Esophagus muscularis mucosa (tissue), 4 donors: Measurements from ENCODE around the gene PTPRD. TPM values are rescaled to one million over a fixed set of nuclear protein-coding genes. Genes with fewer than 3 reads are reported as not detected.
A peak's percentile ranks its signal among the peaks of the same experiment; 100 is the strongest.

ENCODE experiments used
- DNase-seq: peaks from one replicate; pipeline ENCODE4 v3.0.0-alpha.2; 2017; ENCODE audit errors: extremely low spot score
- H3K27ac ChIP-seq, 4 donors: fragments of 200-600 bp; sonication (generic); replicated peaks in 1 of 4; 1 replicate in 3 of 4; 2 replicates in 1 of 4; pipeline ENCODE4 v1.5.1; 2016 to 2019; ENCODE audit warnings: mild to moderate bottlenecking in 1 of 4
- H3K27me3 ChIP-seq, 4 donors: fragments of 200-600 bp; sonication (generic); one replicate each; pipeline versions ENCODE4 v1.5.1 to v1.6.0; 2016 to 2019
- H3K36me3 ChIP-seq, 4 donors: fragments of 200-600 bp; sonication (generic); one replicate each; pipeline ENCODE4 v1.5.1; 2016 to 2019
- H3K4me1 ChIP-seq, 4 donors: fragments of 200-600 bp; sonication (generic); one replicate each; pipeline ENCODE4 v1.5.1; 2016 to 2019
- H3K4me3 ChIP-seq, 4 donors: fragments of 200-600 bp; sonication (generic); 1 replicate in 2 of 4; 2 replicates in 2 of 4; pipeline ENCODE4 v1.5.1; 2016 to 2019; ENCODE audit warnings: mild to moderate bottlenecking in 4 of 4, moderate library complexity in 1 of 4
- H3K9me3 ChIP-seq, 4 donors: fragments of 200-600 bp; sonication (generic); 1 replicate in 3 of 4; 2 replicates in 1 of 4; pipeline ENCODE4 v1.5.1; 2016 to 2019
- EP300 ChIP-seq: sonication (generic); formaldehyde crosslinking; IDR thresholded peaks from one replicate; pipeline ENCODE4 v1.6.1; 2017; ENCODE audit warnings: antibody characterized with exemption
- POLR2A ChIP-seq: fragments of 450-650 bp; IDR thresholded peaks from one replicate; pipeline ENCODE4 v1.6.1; 2017; ENCODE audit warnings: antibody characterized with exemption, moderate library complexity, mild to moderate bottlenecking, low read depth
- POLR2AphosphoS5 ChIP-seq, 2 donors: sonication (generic); formaldehyde crosslinking; IDR thresholded peaks; one replicate each; pipeline ENCODE4 v1.6.1; 2017; ENCODE audit warnings: antibody characterized with exemption in 2 of 2
- WGBS: methylation state at CpG from one replicate; pipeline ENCODE4 v1.1.5; 2018; 5-methylcytosine and 5-hydroxymethylcytosine counted together
- intact Hi-C: fragments of 100-400 bp; cut with DNase I; formaldehyde crosslinking; loops from one replicate; pipeline ENCODE4 v1.15.1; 2023
- total RNA-seq, 4 donors: library from RNA; depleted of rRNA; stranded (reverse); fragments of >200 nt; gene quantifications; one replicate each; pipeline versions ENCODE4 v1.1.0 to v1.2.1, GENCODE V29; 2016
- TF ChIP-seq, protein P1 (sequence below), 3 experiments: fragments of 200-600 bp in 2 of 3; fragments of 450-650 bp in 1 of 3; sonication (generic) in 2 of 3; IDR thresholded peaks; one replicate each; pipeline ENCODE4 v1.5.1; 2017 to 2019; ENCODE audit warnings: antibody characterized with exemption in 3 of 3, mild to moderate bottlenecking in 2 of 3, moderate library complexity in 1 of 3

Gene PTPRD
- total RNA-seq, 4 donors from 2014 or later: 4.1 to 6.6 (median 5.0) TPM

DNA sequence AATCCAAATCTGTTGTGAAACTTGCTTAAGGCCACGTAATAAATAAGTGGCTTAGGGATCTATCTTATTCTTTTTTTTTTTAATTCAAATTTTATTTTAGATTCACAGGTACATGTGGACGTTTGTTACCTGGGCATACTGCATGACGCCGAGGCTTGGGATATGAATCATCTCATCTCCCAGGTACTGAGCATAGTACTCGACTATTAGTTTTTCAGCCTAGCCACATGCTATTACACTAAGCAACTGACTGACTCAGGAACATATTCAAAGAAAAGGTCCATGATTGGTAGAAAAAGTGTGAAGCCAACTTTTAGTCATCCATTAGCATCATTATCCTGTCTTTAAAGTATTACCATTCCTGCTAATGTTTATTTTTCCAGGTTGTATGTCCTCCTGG is 1709.7 kb downstream of the PTPRD start:
- no peak for DNase-seq
- Histone ChIP-seq H3K9me3 (no peaks in the 10 kb centered on the region), H3K36me3 (no peaks in the 10 kb centered on the region), H3K27ac (no peak overlapping the region), H3K4me3 (no peak overlapping the region), H3K27me3 (no peaks in the 10 kb centered on the region), H3K4me1 (no peaks in the 10 kb centered on the region)
- WGBS: 73% methylated on average over 5 of the region's 5 CpGs
- TF ChIP-seq POLR2A (no peak), EP300 (no peak), POLR2AphosphoS5 (IDR thresholded peaks at IDR 0.05) (no peak)
- TF ChIP-seq, protein P1, sequence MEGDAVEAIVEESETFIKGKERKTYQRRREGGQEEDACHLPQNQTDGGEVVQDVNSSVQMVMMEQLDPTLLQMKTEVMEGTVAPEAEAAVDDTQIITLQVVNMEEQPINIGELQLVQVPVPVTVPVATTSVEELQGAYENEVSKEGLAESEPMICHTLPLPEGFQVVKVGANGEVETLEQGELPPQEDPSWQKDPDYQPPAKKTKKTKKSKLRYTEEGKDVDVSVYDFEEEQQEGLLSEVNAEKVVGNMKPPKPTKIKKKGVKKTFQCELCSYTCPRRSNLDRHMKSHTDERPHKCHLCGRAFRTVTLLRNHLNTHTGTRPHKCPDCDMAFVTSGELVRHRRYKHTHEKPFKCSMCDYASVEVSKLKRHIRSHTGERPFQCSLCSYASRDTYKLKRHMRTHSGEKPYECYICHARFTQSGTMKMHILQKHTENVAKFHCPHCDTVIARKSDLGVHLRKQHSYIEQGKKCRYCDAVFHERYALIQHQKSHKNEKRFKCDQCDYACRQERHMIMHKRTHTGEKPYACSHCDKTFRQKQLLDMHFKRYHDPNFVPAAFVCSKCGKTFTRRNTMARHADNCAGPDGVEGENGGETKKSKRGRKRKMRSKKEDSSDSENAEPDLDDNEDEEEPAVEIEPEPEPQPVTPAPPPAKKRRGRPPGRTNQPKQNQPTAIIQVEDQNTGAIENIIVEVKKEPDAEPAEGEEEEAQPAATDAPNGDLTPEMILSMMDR (IDR thresholded peaks at IDR 0.05): no peak
- intact Hi-C loops: no loop called here

GRCh38 chr9:8901146-8901545 is 1711.7 kb downstream of the PTPRD start:
- TF ChIP-seq POLR2A: no peak
- TF ChIP-seq POLR2AphosphoS5 (IDR thresholded peaks at IDR 0.05): no peak
- no peak for TF ChIP-seq EP300
- TF ChIP-seq, protein P1 (IDR thresholded peaks at IDR 0.05): no peak
- 88% methylated on average over 2 of the region's 2 CpGs for WGBS
- H3K36me3 ChIP-seq: no peaks in the 10 kb centered on the region
- H3K4me3 ChIP-seq: no peak overlapping the region
- H3K27ac ChIP-seq: no peak overlapping the region
- DNase-seq: no peak
- intact Hi-C loops: no loop called here
- no peaks in the 10 kb centered on the region for H3K27me3 ChIP-seq
- H3K9me3 ChIP-seq: no peaks in the 10 kb centered on the region
- H3K4me1 ChIP-seq: no peaks in the 10 kb centered on the region

DNA sequence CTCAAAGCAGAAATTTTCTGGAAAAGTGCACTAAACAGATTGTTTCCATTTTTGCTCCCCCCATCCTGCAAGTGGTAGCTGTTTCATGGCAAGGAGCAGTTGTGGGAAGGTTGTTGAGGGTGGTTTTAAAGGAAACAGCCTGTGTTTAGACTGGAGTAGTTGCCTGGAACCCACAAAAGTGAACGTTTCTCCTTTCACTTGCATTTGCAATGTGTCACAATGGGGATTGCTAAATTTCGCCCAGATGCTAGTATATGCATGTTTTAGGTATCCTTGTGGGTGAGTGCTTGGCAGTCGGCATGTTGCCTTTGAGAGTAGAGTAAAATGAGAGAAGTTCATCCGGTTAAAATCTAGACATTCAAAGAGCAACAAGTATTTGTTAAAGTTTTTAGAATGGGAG is 1713.3 kb downstream of the PTPRD start:
- DNase-seq: no peak
- no peaks in the 10 kb centered on the region for H3K36me3 ChIP-seq
- no peak overlapping the region for H3K4me3 ChIP-seq
- no peaks in the 10 kb centered on the region for H3K9me3 ChIP-seq
- H3K27me3 ChIP-seq: no peaks in the 10 kb centered on the region
- intact Hi-C loops: no loop called here
- H3K27ac ChIP-seq: no peak overlapping the region
- WGBS: 72% methylated on average over 4 of the region's 4 CpGs
- peaks cover 0 to 13% (median 10%) of the 10 kb centered on the region in 4 donors for H3K4me1 ChIP-seq
- TF ChIP-seq EP300: no peak
- no peak for TF ChIP-seq POLR2A
- TF ChIP-seq, protein P1 (IDR thresholded peaks at IDR 0.05): no peak
- TF ChIP-seq POLR2AphosphoS5 (IDR thresholded peaks at IDR 0.05): no peak

GRCh38 chr9:8895861-8896224 is 1717.0 kb downstream of the PTPRD start:
- Histone ChIP-seq H3K36me3 (no peaks in the 10 kb centered on the region), H3K9me3 (no peaks in the 10 kb centered on the region), H3K27ac (no peak overlapping the region), H3K4me3 (no peak overlapping the region), H3K27me3 (no peaks in the 10 kb centered on the region), H3K4me1 (peaks cover 0 to 13% (median 10%) of the 10 kb centered on the region in 4 donors)
- intact Hi-C loops: no loop called here
- DNase-seq: no peak
- WGBS: 25% methylated on average over 3 of the region's 3 CpGs
- TF ChIP-seq POLR2AphosphoS5 (IDR thresholded peaks at IDR 0.05): no peak
- TF ChIP-seq, protein P1 (IDR thresholded peaks at IDR 0.05): peak in 2 of 3 experiments; percentile 41 to 55
- no peak for TF ChIP-seq EP300

DNA sequence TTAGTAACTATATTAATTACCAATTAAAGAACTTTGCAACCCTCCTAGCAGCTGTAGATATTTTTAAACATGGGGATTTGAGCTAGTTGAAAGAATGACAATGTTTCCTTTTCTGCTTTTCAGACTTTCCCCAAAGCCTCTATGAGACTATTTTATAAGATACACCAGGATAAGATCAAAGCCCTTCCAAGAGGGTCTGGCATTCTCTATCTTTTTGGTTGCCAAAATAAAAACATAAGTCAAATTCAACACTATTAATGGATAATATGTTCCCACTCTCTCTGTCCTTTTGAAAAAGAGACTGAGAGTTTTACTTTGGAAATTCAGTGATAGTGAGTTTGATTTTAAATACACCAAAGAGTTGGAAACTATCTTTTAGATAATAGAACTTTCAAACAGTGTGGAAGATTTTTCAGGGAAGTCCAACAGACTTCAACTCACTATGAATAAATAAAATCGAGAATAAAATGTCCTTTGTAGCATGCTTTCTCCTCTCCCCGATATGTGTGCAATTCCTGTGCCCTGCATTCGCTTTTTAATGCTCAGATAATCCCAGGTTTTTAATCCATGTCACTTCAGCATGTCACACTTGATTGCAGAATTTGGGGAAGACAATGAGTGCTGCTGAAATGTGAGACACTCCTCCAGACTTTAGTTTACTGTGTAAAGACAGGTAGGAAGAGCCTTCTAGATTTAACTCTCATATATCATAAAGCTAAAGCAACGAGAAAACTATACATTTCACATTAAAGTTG is 1717.5 kb downstream of the PTPRD start:
- H3K4me1 ChIP-seq: peaks cover 0 to 13% (median 10%) of the 10 kb centered on the region in 4 donors
- 15% methylated on average over 4 of the region's 4 CpGs for WGBS
- H3K27ac ChIP-seq: no peak overlapping the region
- H3K9me3 ChIP-seq: no peaks in the 10 kb centered on the region
- TF ChIP-seq POLR2AphosphoS5 (IDR thresholded peaks at IDR 0.05) (no peak), POLR2A (no peak), EP300 (no peak)
- TF ChIP-seq, protein P1 (IDR thresholded peaks at IDR 0.05): no peak
- no peaks in the 10 kb centered on the region for H3K27me3 ChIP-seq
- no peak overlapping the region for H3K4me3 ChIP-seq
- DNase-seq: no peak
- intact Hi-C loops: no loop called here
- no peaks in the 10 kb centered on the region for H3K36me3 ChIP-seq
